GM23338 (cell line): ENCODE measurements around the gene RNF157. TPM values are rescaled to one million over a fixed set of nuclear protein-coding genes. Genes with fewer than 3 reads are reported as not detected.

Source experiments
- CREB1 ChIP-seq: fragments of 250-450 bp; sonication (Bioruptor Pico); IDR thresholded peaks from 2 replicates; pipeline ENCODE4 v1.5.0; 2020; ENCODE audit warnings: low read depth, mild to moderate bottlenecking, moderate library complexity
- JUNB ChIP-seq: IDR thresholded peaks from one replicate; pipeline ENCODE4 v1.6.1; 2016; ENCODE audit warnings: antibody characterized with exemption; ENCODE audit not compliant: unreplicated experiment
- REST ChIP-seq: IDR thresholded peaks from one replicate; pipeline ENCODE4 v1.6.1; 2018; ENCODE audit warnings: antibody characterized with exemption; ENCODE audit not compliant: unreplicated experiment
- STAT1 ChIP-seq: IDR thresholded peaks from one replicate; pipeline ENCODE4 v1.6.1; 2016; ENCODE audit warnings: antibody characterized with exemption; ENCODE audit not compliant: unreplicated experiment
- ZNF331 ChIP-seq: fragments of 250-450 bp; sonication (Bioruptor Pico); IDR thresholded peaks from 2 replicates; pipeline ENCODE4 v1.5.0; 2020; ENCODE audit warnings: low read depth, mild to moderate bottlenecking, moderate library complexity
- ZNF462 ChIP-seq: fragments of 250-450 bp; sonication (Bioruptor Pico); IDR thresholded peaks from 2 replicates; pipeline ENCODE4 v1.5.0; 2020; ENCODE audit warnings: mild to moderate bottlenecking, moderate library complexity
- polyA plus RNA-seq: library from polyadenylated mRNA; unstranded; fragments of >200 nt; fragmentation: Nextera tagmentation; extraction: Ambion mirVana; gene quantifications from 2 replicates; pipeline ENCODE4 v1.2.1, GENCODE V29; 2016
- total RNA-seq: library from RNA; depleted of rRNA; stranded (reverse); fragments of >200 nt; shearing (Covaris generic); gene quantifications from 2 replicates; pipeline ENCODE4 v1.2.3, GENCODE V29; 2014

Gene RNF157
- total and polyA plus RNA-seq, 2 experiments from 2014 or later, result 7.8 to 11.7 TPM

- TF ChIP-seq ZNF462 (CRISPR knock-in tag), result no peak
- TF ChIP-seq JUNB, result no peak
- no peak for TF ChIP-seq ZNF331
- no peak for TF ChIP-seq STAT1
- no peak for TF ChIP-seq CREB1 (CRISPR knock-in tag)
- no peak for TF ChIP-seq REST
Measured at GRCh38 chr17:76123749-76124581, 116.3 kb downstream of the RNF157 start (continued).
